Limb (tissue), 2 donors: Measurements from ENCODE around the gene PMIS2.

Experiments
- DNase-seq, 2 donors: peaks; one replicate each; pipeline ENCODE4 v3.0.0-alpha.2; 2016; ENCODE audit errors: extremely low spot score in 2 of 2

Gene PMIS2

GRCh38 chr19:35556025-35556590 lies 29.9 kb upstream of the PMIS2 start:
- peak in 1 of 2 donors; percentile 9 for DNase-seq

- DNase-seq = peak in 1 of 2 donors; percentile 12
Observed at GRCh38 chr19:35556846-35557538, 29.0 kb upstream of the PMIS2 start.

GRCh38 chr19:35557539-35558399 lies 28.2 kb upstream of the PMIS2 start:
- DNase-seq = peak; percentile 45 to 85

GRCh38 chr19:35558400-35559280 lies 27.3 kb upstream of the PMIS2 start:
- DNase-seq = no peak

- DNase-seq = no peak
Observed at GRCh38 chr19:35559281-35559659, 26.7 kb upstream of the PMIS2 start.

GRCh38 chr19:35559781-35560180 lies 26.2 kb upstream of the PMIS2 start:
- DNase-seq = no peak

GRCh38 chr19:35560271-35560670 lies 25.7 kb upstream of the PMIS2 start:
- DNase-seq = no peak

GRCh38 chr19:35560677-35561076 lies 25.3 kb upstream of the PMIS2 start:
- no peak for DNase-seq

- no peak for DNase-seq
Observed at GRCh38 chr19:35561436-35561835, 24.5 kb upstream of the PMIS2 start.

- no peak for DNase-seq
Observed at GRCh38 chr19:35562336-35562735, 23.6 kb upstream of the PMIS2 start.

- no peak for DNase-seq
Observed at GRCh38 chr19:35562776-35563175, 23.2 kb upstream of the PMIS2 start.

- no peak for DNase-seq
Observed at GRCh38 chr19:35563207-35563829, 22.7 kb upstream of the PMIS2 start, which contains the start of gene ATP4A. Gene ATP4A (minus strand): TSS chr19:35563658. CDS start chr19:35563629, 29 bp downstream.

- DNase-seq = no peak
Observed at GRCh38 chr19:35565016-35565856, 20.7 kb upstream of the PMIS2 start.

- no peak for DNase-seq
Observed at GRCh38 chr19:35566738-35567137, 19.2 kb upstream of the PMIS2 start.

GRCh38 chr19:35569281-35569781 lies 16.6 kb upstream of the PMIS2 start:
- DNase-seq = no peak

GRCh38 chr19:35571406-35571965 lies 14.5 kb upstream of the PMIS2 start:
- no peak for DNase-seq

- DNase-seq = no peak
Observed at GRCh38 chr19:35577918-35578317, 8.1 kb upstream of the PMIS2 start.

- DNase-seq = no peak
Observed at GRCh38 chr19:35578707-35579106, 7.3 kb upstream of the PMIS2 start.

- DNase-seq = no peak
Observed at GRCh38 chr19:35582760-35583159, 3.2 kb upstream of the PMIS2 start.
